T-helper 1 cell treated with Interleukin-12 subunit alpha and Interleukin-12 subunit beta and Interleukin-4 antibody, amounts not matched to agents 30 ng/mL and 1 ng/mL, for 36 hours (primary cell): ENCODE measurements around the gene AVL9. TPM values are rescaled to one million over a fixed set of nuclear protein-coding genes. Genes with fewer than 3 reads are reported as not detected.

Experiments
- intact Hi-C: fragments of 100-400 bp; cut with micrococcal nuclease; formaldehyde crosslinking; loops from one replicate; pipeline ENCODE4 v1.15.1; 2024
- total RNA-seq: library from RNA; stranded (reverse); gene quantifications from 2 replicates; pipeline ENCODE4 v1.2.3, GENCODE V29; 2022

The AVL9 gene
- total RNA-seq, 1 donor from 2014 or later = 37.8 TPM

GRCh38 chr7:32533276-32534029 lies 38.2 kb downstream of the AVL9 start:
- intact Hi-C loops = no loop called here

GRCh38 chr7:32535162-32535702 lies 39.9 kb downstream of the AVL9 start:
- intact Hi-C loops = no loop called here

GRCh38 chr7:32536016-32536415 lies 40.7 kb downstream of the AVL9 start:
- intact Hi-C loops = no loop called here

- intact Hi-C loops = no loop called here
Observed at GRCh38 chr7:32536585-32536984, 41.3 kb downstream of the AVL9 start.

- intact Hi-C loops = no loop called here
Observed at GRCh38 chr7:32537760-32538159, 42.5 kb downstream of the AVL9 start.

GRCh38 chr7:32539366-32539765 lies 44.1 kb downstream of the AVL9 start:
- intact Hi-C loops = no loop called here

GRCh38 chr7:32539919-32540531 lies 44.7 kb downstream of the AVL9 start:
- intact Hi-C loops = no loop called here

- intact Hi-C loops = no loop called here
Observed at GRCh38 chr7:32542595-32542994, 47.3 kb downstream of the AVL9 start.

- intact Hi-C loops = no loop called here
Observed at GRCh38 chr7:32559480-32559879, 64.2 kb downstream of the AVL9 start.

- intact Hi-C loops = no loop called here
Observed at GRCh38 chr7:32560075-32560474, 64.8 kb downstream of the AVL9 start.

- intact Hi-C loops = no loop called here
Observed at GRCh38 chr7:32561613-32562012, 66.3 kb downstream of the AVL9 start.

- intact Hi-C loops = no loop called here
Observed at GRCh38 chr7:32564542-32564941, 69.3 kb downstream of the AVL9 start.

GRCh38 chr7:32569388-32570289 lies 74.3 kb downstream of the AVL9 start:
- intact Hi-C loops = no loop called here

GRCh38 chr7:32573110-32573687 lies 77.9 kb downstream of the AVL9 start:
- intact Hi-C loops = no loop called here

GRCh38 chr7:32574626-32575025 lies 79.3 kb downstream of the AVL9 start:
- intact Hi-C loops = no loop called here

- intact Hi-C loops = no loop called here
Observed at GRCh38 chr7:32577421-32577820, 82.1 kb downstream of the AVL9 start.

GRCh38 chr7:32579776-32580175 lies 84.5 kb downstream of the AVL9 start:
- intact Hi-C loops = no loop called here

- intact Hi-C loops = no loop called here
Observed at GRCh38 chr7:32580646-32581045, 85.4 kb downstream of the AVL9 start.

GRCh38 chr7:32582036-32582435 lies 86.7 kb downstream of the AVL9 start:
- intact Hi-C loops = no loop called here

- intact Hi-C loops = no loop called here
Observed at GRCh38 chr7:32583791-32584190, 88.5 kb downstream of the AVL9 start.
